GM12878 (cell line): ENCODE data around the gene KRTAP10-10.

Source experiments
- BMI1 ChIP-seq: fragments of 450-650 bp; IDR thresholded peaks from 2 replicates; pipeline ENCODE4 v1.6.1; 2016; ENCODE audit warnings: mild to moderate bottlenecking, moderate library complexity, borderline replicate concordance
- BRCA1 ChIP-seq: IDR thresholded peaks from 2 replicates; pipeline ENCODE4 v1.6.1; 2011; ENCODE audit warnings: low read depth, low read length, improper control_type of control experiment
- CREB1 ChIP-seq: IDR thresholded peaks from 2 replicates; pipeline ENCODE4 v1.6.1; 2012; ENCODE audit warnings: low read depth, mild to moderate bottlenecking, inconsistent platforms
- JUND ChIP-seq: IDR thresholded peaks from 2 replicates; pipeline ENCODE4 v1.6.1; 2012; ENCODE audit warnings: low read depth, mild to moderate bottlenecking, low read length, improper control_type of control experiment, moderate library complexity
- KDM1A ChIP-seq: fragments of 200-600 bp; sonication (generic); IDR thresholded peaks from 2 replicates; pipeline ENCODE4 v1.6.1; 2016; ENCODE audit warnings: borderline replicate concordance
- MEF2B ChIP-seq: fragments of 450-650 bp; IDR thresholded peaks from 2 replicates; pipeline ENCODE4 v1.6.1; 2018; ENCODE audit warnings: mild to moderate bottlenecking, moderate library complexity; ENCODE audit not compliant: partially characterized antibody, poor library complexity, severe bottlenecking
- POLR2A ChIP-seq: IDR thresholded peaks from 2 replicates; pipeline ENCODE4 v1.6.1; 2011; ENCODE audit warnings: low read depth, mild to moderate bottlenecking, low read length
- POLR2AphosphoS5 ChIP-seq: IDR thresholded peaks from 2 replicates; pipeline ENCODE4 v1.6.1; 2011; ENCODE audit warnings: mild to moderate bottlenecking, low read length, inconsistent platforms
- SIN3A ChIP-seq: IDR thresholded peaks from 2 replicates; pipeline ENCODE4 v1.6.1; 2012; ENCODE audit warnings: low read depth, low read length, improper control_type of control experiment
- SIX5 ChIP-seq: IDR thresholded peaks from 2 replicates; pipeline ENCODE4 v1.6.1; 2011; ENCODE audit warnings: mild to moderate bottlenecking, low read depth, low read length, moderate library complexity; ENCODE audit not compliant: severe bottlenecking
- TCF7 ChIP-seq: IDR thresholded peaks from 2 replicates; pipeline ENCODE4 v1.6.1; 2014; ENCODE audit warnings: antibody characterized with exemption, borderline replicate concordance
- ZNF24 ChIP-seq: fragments of 450-650 bp; IDR thresholded peaks from 2 replicates; pipeline ENCODE4 v1.6.1; 2017; ENCODE audit warnings: antibody characterized with exemption, mild to moderate bottlenecking
- TF ChIP-seq, protein P1 (sequence below), 3 experiments: IDR thresholded peaks in 2 of 3; conservative IDR thresholded peaks in 1 of 3; 2 replicates each; pipeline ENCODE4 v1.5.1; 2011; ENCODE audit warnings: low read depth in 3 of 3, low read length in 3 of 3, mild to moderate bottlenecking in 3 of 3, control low read depth in 2 of 3, moderate library complexity in 2 of 3, inconsistent platforms in 1 of 3, mixed read lengths in 1 of 3; ENCODE audit not compliant: control insufficient read depth in 2 of 3, insufficient read depth in 1 of 3; ENCODE audit errors: extremely low read depth in 1 of 3
- TF ChIP-seq, protein P2 (sequence below): IDR thresholded peaks from 2 replicates; pipeline ENCODE4 v1.6.1; 2012; ENCODE audit warnings: low read length, inconsistent platforms

GRCh38 chr21:44606495-44606894, 30.7 kb upstream of the KRTAP10-10 start:
- no peak for TF ChIP-seq POLR2A
- TF ChIP-seq, protein P1, sequence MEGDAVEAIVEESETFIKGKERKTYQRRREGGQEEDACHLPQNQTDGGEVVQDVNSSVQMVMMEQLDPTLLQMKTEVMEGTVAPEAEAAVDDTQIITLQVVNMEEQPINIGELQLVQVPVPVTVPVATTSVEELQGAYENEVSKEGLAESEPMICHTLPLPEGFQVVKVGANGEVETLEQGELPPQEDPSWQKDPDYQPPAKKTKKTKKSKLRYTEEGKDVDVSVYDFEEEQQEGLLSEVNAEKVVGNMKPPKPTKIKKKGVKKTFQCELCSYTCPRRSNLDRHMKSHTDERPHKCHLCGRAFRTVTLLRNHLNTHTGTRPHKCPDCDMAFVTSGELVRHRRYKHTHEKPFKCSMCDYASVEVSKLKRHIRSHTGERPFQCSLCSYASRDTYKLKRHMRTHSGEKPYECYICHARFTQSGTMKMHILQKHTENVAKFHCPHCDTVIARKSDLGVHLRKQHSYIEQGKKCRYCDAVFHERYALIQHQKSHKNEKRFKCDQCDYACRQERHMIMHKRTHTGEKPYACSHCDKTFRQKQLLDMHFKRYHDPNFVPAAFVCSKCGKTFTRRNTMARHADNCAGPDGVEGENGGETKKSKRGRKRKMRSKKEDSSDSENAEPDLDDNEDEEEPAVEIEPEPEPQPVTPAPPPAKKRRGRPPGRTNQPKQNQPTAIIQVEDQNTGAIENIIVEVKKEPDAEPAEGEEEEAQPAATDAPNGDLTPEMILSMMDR (IDR thresholded peaks at IDR 0.05 in 2 of 3, conservative IDR thresholded peaks at IDR 0.05 in 1 of 3; ENCODE audit: control insufficient read depth in 2 of 3, extremely low read depth in 1 of 3, insufficient read depth in 1 of 3, low read depth in 3 of 3, low read length in 3 of 3), result no peak
- no peak for TF ChIP-seq ZNF24
- no peak for TF ChIP-seq MEF2B
- no peak for TF ChIP-seq SIN3A
- TF ChIP-seq, protein P2, sequence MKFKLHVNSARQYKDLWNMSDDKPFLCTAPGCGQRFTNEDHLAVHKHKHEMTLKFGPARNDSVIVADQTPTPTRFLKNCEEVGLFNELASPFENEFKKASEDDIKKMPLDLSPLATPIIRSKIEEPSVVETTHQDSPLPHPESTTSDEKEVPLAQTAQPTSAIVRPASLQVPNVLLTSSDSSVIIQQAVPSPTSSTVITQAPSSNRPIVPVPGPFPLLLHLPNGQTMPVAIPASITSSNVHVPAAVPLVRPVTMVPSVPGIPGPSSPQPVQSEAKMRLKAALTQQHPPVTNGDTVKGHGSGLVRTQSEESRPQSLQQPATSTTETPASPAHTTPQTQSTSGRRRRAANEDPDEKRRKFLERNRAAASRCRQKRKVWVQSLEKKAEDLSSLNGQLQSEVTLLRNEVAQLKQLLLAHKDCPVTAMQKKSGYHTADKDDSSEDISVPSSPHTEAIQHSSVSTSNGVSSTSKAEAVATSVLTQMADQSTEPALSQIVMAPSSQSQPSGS, result no peak
- TF ChIP-seq SIX5, result no peak
- no peak for TF ChIP-seq BMI1
- no peak for TF ChIP-seq TCF7
- no peak for TF ChIP-seq CREB1
- TF ChIP-seq JUND, result no peak
- TF ChIP-seq KDM1A, result no peak
- no peak for TF ChIP-seq POLR2AphosphoS5
- no peak for TF ChIP-seq BRCA1
